ENCODE results near the gene SORCS2. TPM values are rescaled to one million over a fixed set of nuclear protein-coding genes. Genes with fewer than 3 reads are reported as not detected.

The SORCS2 gene
- total RNA-seq, 1 donor from 2014 or later: 13.8 TPM

- no peaks in the 10 kb centered on the region for H3K36me3 ChIP-seq (ENCODE audit: insufficient read depth, low read length)
- H3K36me3 Mint-ChIP-seq (ENCODE audit: low read depth, unreplicated experiment): peaks cover 2% of the 10 kb centered on the region
- H3K9ac ChIP-seq (ENCODE audit: low read length): no peak overlapping the region
- H3K27me3 Mint-ChIP-seq (ENCODE audit: low read depth, unreplicated experiment): peaks cover 31% of the 10 kb centered on the region
- H3K27ac ChIP-seq (ENCODE audit: low read depth, low read length): no peak overlapping the region
- no peak overlapping the region for H3K4me3 Mint-ChIP-seq (ENCODE audit: unreplicated experiment)
- no peaks in the 10 kb centered on the region for H4K20me1 ChIP-seq (ENCODE audit: insufficient read depth, low read length)
- DNase-seq (ENCODE audit: low read depth) (no peak), FAIRE-seq (no peak)
- H3K4me1 ChIP-seq (ENCODE audit: insufficient read depth, low read length): peaks cover 41% of the 10 kb centered on the region
- no peak overlapping the region for H3K4me3 ChIP-seq (ENCODE audit: insufficient read depth, low read depth, low read length)
- H2AFZ ChIP-seq (ENCODE audit: low read depth, low read length): no peak overlapping the region
- H3K27me3 ChIP-seq (ENCODE audit: insufficient read depth, low read length): no peaks in the 10 kb centered on the region
- H3K79me2 ChIP-seq (ENCODE audit: insufficient read depth, low read length): no peaks in the 10 kb centered on the region
- H3K9me3 ChIP-seq (ENCODE audit: insufficient read depth, low read depth, low read length): no peaks in the 10 kb centered on the region
- H3K4me2 ChIP-seq (ENCODE audit: low read length): no peak overlapping the region
- no peak overlapping the region for H3K27ac Mint-ChIP-seq (ENCODE audit: unreplicated experiment)
- H3K4me1 Mint-ChIP-seq (ENCODE audit: low read depth, unreplicated experiment): peaks cover 16% of the 10 kb centered on the region
- TF ChIP-seq CTCF (IDR thresholded peaks at IDR 0.05; ENCODE audit: insufficient read depth, low read depth, low read length) (no peak), EZH2 (IDR thresholded peaks at IDR 0.05; ENCODE audit: insufficient read depth, low read length) (no peak)
- H3K9me3 Mint-ChIP-seq (ENCODE audit: unreplicated experiment): peaks cover 9% of the 10 kb centered on the region
Observed at GRCh38 chr4:7627251-7628250, 435.2 kb downstream of the SORCS2 start.

- Mint-ChIP-seq H3K4me1 (ENCODE audit: low read depth, unreplicated experiment) (peaks cover 18% of the 10 kb centered on the region), H3K27me3 (ENCODE audit: low read depth, unreplicated experiment) (peaks cover 31% of the 10 kb centered on the region), H3K36me3 (ENCODE audit: low read depth, unreplicated experiment) (no peaks in the 10 kb centered on the region), H3K27ac (ENCODE audit: unreplicated experiment) (no peak overlapping the region), H3K4me3 (ENCODE audit: unreplicated experiment) (no peak overlapping the region), H3K9me3 (ENCODE audit: unreplicated experiment) (peaks cover 8% of the 10 kb centered on the region)
- Histone ChIP-seq H2AFZ (ENCODE audit: low read depth, low read length) (no peak overlapping the region), H3K36me3 (ENCODE audit: insufficient read depth, low read length) (no peaks in the 10 kb centered on the region), H3K79me2 (ENCODE audit: insufficient read depth, low read length) (no peaks in the 10 kb centered on the region), H4K20me1 (ENCODE audit: insufficient read depth, low read length) (no peaks in the 10 kb centered on the region), H3K4me1 (ENCODE audit: insufficient read depth, low read length) (peaks cover 47% of the 10 kb centered on the region), H3K27ac (ENCODE audit: low read depth, low read length) (no peak overlapping the region), H3K9me3 (ENCODE audit: insufficient read depth, low read depth, low read length) (no peaks in the 10 kb centered on the region), H3K4me3 (ENCODE audit: insufficient read depth, low read depth, low read length) (no peak overlapping the region), H3K4me2 (ENCODE audit: low read length) (no peak overlapping the region), H3K9ac (ENCODE audit: low read length) (no peak overlapping the region), H3K27me3 (ENCODE audit: insufficient read depth, low read length) (no peaks in the 10 kb centered on the region)
- FAIRE-seq: no peak
- no peak for TF ChIP-seq EZH2 (IDR thresholded peaks at IDR 0.05; ENCODE audit: insufficient read depth, low read length)
- TF ChIP-seq CTCF (IDR thresholded peaks at IDR 0.05; ENCODE audit: insufficient read depth, low read depth, low read length): no peak
- DNase-seq (ENCODE audit: low read depth): no peak
Observed at GRCh38 chr4:7628432-7628831, 436.1 kb downstream of the SORCS2 start.

All from astrocyte (in vitro differentiated cells and primary cell).